GM18909 (cell line): ENCODE measurements around the gene PRIM1.

Source experiments
- ATAC-seq: cut with Tn5 transposase; IDR thresholded peaks from one replicate; pipeline ENCODE4 v1.9.1; 2021; ENCODE audit warnings: mild to moderate bottlenecking; ENCODE audit not compliant: unreplicated experiment, poor library complexity

PRIM1 gene

GRCh38 chr12:56684745-56685359, 67.3 kb downstream of the PRIM1 start:
- no peak for ATAC-seq

GRCh38 chr12:56682323-56682722, 69.8 kb downstream of the PRIM1 start:
- ATAC-seq: no peak
